AG04450 (cell line): ENCODE results near the gene RHBDD1. TPM values are rescaled to one million over a fixed set of nuclear protein-coding genes. Genes with fewer than 3 reads are reported as not detected.

Source experiments
- CTCF ChIA-PET: fragments of 300-600, 350-600 bp; formaldehyde crosslinking; extraction: SDS; loops from one replicate; lab custom pipeline; 2022; ENCODE audit warnings: antibody characterized with exemption, inconsistent platforms; lab: Charles Lee
- POLR2A ChIA-PET: fragments of 350-600 bp; formaldehyde crosslinking; extraction: SDS; loops from one replicate; lab custom pipeline; 2021; ENCODE audit warnings: antibody characterized with exemption, inconsistent platforms; lab: Yijun Ruan, JAX
- DNase-seq: peaks from one replicate; pipeline ENCODE4 v3.0.0-alpha.2; 2011; ENCODE audit warnings: low read depth, low spot score
- H3K27ac ChIP-seq: one replicate; pipeline ENCODE4 v1.5.1; 2012; ENCODE audit warnings: low read depth, low read length, control low read depth
- H3K27me3 ChIP-seq: one replicate; pipeline ENCODE4 v1.6.0; 2012; ENCODE audit warnings: low read length; ENCODE audit not compliant: control insufficient read depth, insufficient read depth
- H3K4me3 ChIP-seq: 2 replicates; pipeline ENCODE4 v1.5.1; 2011; ENCODE audit warnings: mild to moderate bottlenecking, low read depth, low read length, control low read depth
- H3K9me3 ChIP-seq: 2 replicates; pipeline ENCODE4 v1.5.1; 2012; ENCODE audit warnings: low read length; ENCODE audit not compliant: control insufficient read depth, insufficient read depth
- CTCF ChIP-seq: IDR thresholded peaks from 2 replicates; pipeline ENCODE4 v1.5.1; 2011; ENCODE audit warnings: low read depth, low read length, control low read depth, inconsistent platforms
- polyA plus RNA-seq: library from polyadenylated mRNA; depleted of rRNA; stranded (reverse); fragments of >200 nt; gene quantifications from 2 replicates; pipeline ENCODE4 v1.2.3, GENCODE V29; 2011

RHBDD1 gene
- polyA plus RNA-seq, 1 experiment, result 48.7 TPM

DNA sequence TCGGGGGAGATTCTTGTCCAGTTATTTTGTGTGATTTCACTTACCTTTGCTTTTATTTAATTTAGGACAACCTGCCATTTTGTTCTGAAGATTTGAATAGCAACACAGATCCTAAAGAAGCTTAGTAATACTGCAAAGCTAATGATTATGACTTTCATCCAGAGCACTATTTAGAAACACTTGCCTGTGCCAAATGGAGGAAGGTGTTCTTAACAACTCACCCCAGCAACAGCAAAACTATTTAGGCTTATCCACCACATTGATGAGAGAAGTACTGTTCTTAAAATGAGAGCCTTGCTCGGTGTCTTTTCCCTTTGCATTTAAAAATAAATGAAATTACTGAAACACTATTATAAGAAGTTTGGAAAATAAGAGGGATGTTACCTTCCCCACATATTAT, 59.7 kb downstream of the RHBDD1 start:
- H3K4me3 ChIP-seq, result no peak overlapping the region
- DNase-seq, result no peak
- CTCF ChIA-PET, result no interaction called here
- no peaks in the 10 kb centered on the region for H3K27me3 ChIP-seq
- H3K9me3 ChIP-seq, result no peaks in the 10 kb centered on the region
- no peak for TF ChIP-seq CTCF
- no peak overlapping the region for H3K27ac ChIP-seq
- POLR2A ChIA-PET, result no interaction called here

DNA sequence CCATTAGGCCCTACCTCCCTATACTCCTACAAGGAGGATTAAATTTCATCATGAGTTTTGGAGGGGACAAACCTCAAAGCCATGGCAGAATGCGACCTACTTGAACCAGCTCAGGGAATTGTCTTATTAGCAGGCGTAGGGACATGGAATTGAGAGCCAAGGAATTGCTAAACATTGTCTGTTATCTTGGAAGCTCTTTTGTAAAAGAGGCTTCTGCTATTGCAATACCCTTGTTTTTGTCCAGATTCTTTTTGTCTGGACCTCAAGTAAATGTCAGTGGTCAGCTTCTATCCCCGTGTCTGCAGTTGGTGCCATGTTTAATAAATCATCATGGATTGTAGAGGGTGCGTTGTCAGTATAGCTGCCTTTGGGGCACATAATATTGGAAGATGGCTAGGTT, 62.3 kb downstream of the RHBDD1 start:
- Histone ChIP-seq H3K9me3 (no peaks in the 10 kb centered on the region), H3K4me3 (no peak overlapping the region), H3K27ac (no peak overlapping the region), H3K27me3 (no peaks in the 10 kb centered on the region)
- CTCF ChIA-PET, result interaction anchor here (0.6 kb wide), 1 partner anchor 134 kb away, joined by 3 read pairs; no protein-coding TSS in a partner anchor
- TF ChIP-seq CTCF, result no peak
- no peak for DNase-seq
- POLR2A ChIA-PET, result no interaction called here

- CTCF ChIA-PET, result no interaction called here
- Histone ChIP-seq H3K4me3 (no peak overlapping the region), H3K27me3 (no peaks in the 10 kb centered on the region), H3K9me3 (no peaks in the 10 kb centered on the region), H3K27ac (no peak overlapping the region)
- POLR2A ChIA-PET, result no interaction called here
- TF ChIP-seq CTCF, result no peak
- DNase-seq, result no peak
Observed at GRCh38 chr2:226898897-226899296, 63.0 kb downstream of the RHBDD1 start.

- POLR2A ChIA-PET, result interaction anchor here (1.3 kb wide), 1 partner anchor 10 kb away, joined by 4 read pairs; no protein-coding TSS in a partner anchor
- no peak overlapping the region for H3K4me3 ChIP-seq
- no peak overlapping the region for H3K27ac ChIP-seq
Observed at GRCh38 chr2:226902041-226902966, 66.5 kb downstream of the RHBDD1 start.

More at GRCh38 chr2:226902041-226902966, 66.5 kb downstream of the RHBDD1 start:
- TF ChIP-seq CTCF, result no peak
- no peak for DNase-seq
- CTCF ChIA-PET, result no interaction called here
- no peaks in the 10 kb centered on the region for H3K9me3 ChIP-seq
- no peaks in the 10 kb centered on the region for H3K27me3 ChIP-seq
